GM19240 (cell line): ENCODE measurements around the gene ESR1.
"Not testable (repeated sequence)": the region's sequence is repeated elsewhere in the genome, so short reads cannot be mapped to it uniquely, and the experiment has no call there.

Source experiments
- DNase-seq: peaks from one replicate; pipeline ENCODE4 v3.0.0; 2011; ENCODE audit warnings: low spot score; ENCODE audit not compliant: insufficient read length

Gene ESR1

GRCh38 chr6:151891524-151891923 is 84.0 kb downstream of the ESR1 start:
- DNase-seq, result no peak

GRCh38 chr6:151894426-151894825 is 86.9 kb downstream of the ESR1 start:
- not testable (repeated sequence) for DNase-seq

- not testable (repeated sequence) for DNase-seq
These were observed 91.7 kb downstream of the ESR1 start for GRCh38 chr6:151899221-151899620.

- DNase-seq, result not testable (repeated sequence)
These were observed 92.3 kb downstream of the ESR1 start for GRCh38 chr6:151899796-151900195.

GRCh38 chr6:151900256-151900655 is 92.8 kb downstream of the ESR1 start:
- DNase-seq, result no peak

- no peak for DNase-seq
These were observed 93.5 kb downstream of the ESR1 start for GRCh38 chr6:151901009-151901411.

- no peak for DNase-seq
These were observed 97.1 kb downstream of the ESR1 start for GRCh38 chr6:151904631-151905030.

GRCh38 chr6:151905072-151905471 is 97.6 kb downstream of the ESR1 start:
- no peak for DNase-seq

GRCh38 chr6:151905854-151906253 is 98.4 kb downstream of the ESR1 start:
- no peak for DNase-seq

GRCh38 chr6:151911401-151911800 is 103.9 kb downstream of the ESR1 start:
- no peak for DNase-seq

GRCh38 chr6:151914484-151914883 is 107.0 kb downstream of the ESR1 start:
- no peak for DNase-seq

GRCh38 chr6:151916075-151916474 is 108.6 kb downstream of the ESR1 start:
- no peak for DNase-seq

- DNase-seq, result no peak
These were observed 109.2 kb downstream of the ESR1 start for GRCh38 chr6:151916680-151917164.

- no peak for DNase-seq
These were observed 110.2 kb downstream of the ESR1 start for GRCh38 chr6:151917531-151918329.

GRCh38 chr6:151940307-151940706 is 132.8 kb downstream of the ESR1 start:
- DNase-seq, result no peak

GRCh38 chr6:151948002-151948743 is 140.7 kb downstream of the ESR1 start:
- no peak for DNase-seq

GRCh38 chr6:151958332-151958731 is 150.8 kb downstream of the ESR1 start:
- DNase-seq, result no peak

GRCh38 chr6:151959086-151959485 is 151.6 kb downstream of the ESR1 start:
- no peak for DNase-seq

- DNase-seq, result no peak
These were observed 154.3 kb downstream of the ESR1 start for GRCh38 chr6:151961809-151962208.

- DNase-seq, result no peak
These were observed 154.9 kb downstream of the ESR1 start for GRCh38 chr6:151962246-151962846.

- DNase-seq, result no peak
These were observed 155.5 kb downstream of the ESR1 start for GRCh38 chr6:151963001-151963400.

- DNase-seq, result not testable (repeated sequence)
These were observed 156.9 kb downstream of the ESR1 start for GRCh38 chr6:151964412-151964811.
